OCI-M1 (cell line): ENCODE measurements around the gene SNX1.
"Not testable (repeated sequence)": the region's sequence is repeated elsewhere in the genome, so short reads cannot be mapped to it uniquely, and the experiment has no call there.

Experiments
- DNase-seq: peaks from one replicate; lab custom pipeline; 2025; lab: John Stamatoyannopoulos, UW

Gene SNX1, protein sequence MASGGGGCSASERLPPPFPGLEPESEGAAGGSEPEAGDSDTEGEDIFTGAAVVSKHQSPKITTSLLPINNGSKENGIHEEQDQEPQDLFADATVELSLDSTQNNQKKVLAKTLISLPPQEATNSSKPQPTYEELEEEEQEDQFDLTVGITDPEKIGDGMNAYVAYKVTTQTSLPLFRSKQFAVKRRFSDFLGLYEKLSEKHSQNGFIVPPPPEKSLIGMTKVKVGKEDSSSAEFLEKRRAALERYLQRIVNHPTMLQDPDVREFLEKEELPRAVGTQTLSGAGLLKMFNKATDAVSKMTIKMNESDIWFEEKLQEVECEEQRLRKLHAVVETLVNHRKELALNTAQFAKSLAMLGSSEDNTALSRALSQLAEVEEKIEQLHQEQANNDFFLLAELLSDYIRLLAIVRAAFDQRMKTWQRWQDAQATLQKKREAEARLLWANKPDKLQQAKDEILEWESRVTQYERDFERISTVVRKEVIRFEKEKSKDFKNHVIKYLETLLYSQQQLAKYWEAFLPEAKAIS

DNA sequence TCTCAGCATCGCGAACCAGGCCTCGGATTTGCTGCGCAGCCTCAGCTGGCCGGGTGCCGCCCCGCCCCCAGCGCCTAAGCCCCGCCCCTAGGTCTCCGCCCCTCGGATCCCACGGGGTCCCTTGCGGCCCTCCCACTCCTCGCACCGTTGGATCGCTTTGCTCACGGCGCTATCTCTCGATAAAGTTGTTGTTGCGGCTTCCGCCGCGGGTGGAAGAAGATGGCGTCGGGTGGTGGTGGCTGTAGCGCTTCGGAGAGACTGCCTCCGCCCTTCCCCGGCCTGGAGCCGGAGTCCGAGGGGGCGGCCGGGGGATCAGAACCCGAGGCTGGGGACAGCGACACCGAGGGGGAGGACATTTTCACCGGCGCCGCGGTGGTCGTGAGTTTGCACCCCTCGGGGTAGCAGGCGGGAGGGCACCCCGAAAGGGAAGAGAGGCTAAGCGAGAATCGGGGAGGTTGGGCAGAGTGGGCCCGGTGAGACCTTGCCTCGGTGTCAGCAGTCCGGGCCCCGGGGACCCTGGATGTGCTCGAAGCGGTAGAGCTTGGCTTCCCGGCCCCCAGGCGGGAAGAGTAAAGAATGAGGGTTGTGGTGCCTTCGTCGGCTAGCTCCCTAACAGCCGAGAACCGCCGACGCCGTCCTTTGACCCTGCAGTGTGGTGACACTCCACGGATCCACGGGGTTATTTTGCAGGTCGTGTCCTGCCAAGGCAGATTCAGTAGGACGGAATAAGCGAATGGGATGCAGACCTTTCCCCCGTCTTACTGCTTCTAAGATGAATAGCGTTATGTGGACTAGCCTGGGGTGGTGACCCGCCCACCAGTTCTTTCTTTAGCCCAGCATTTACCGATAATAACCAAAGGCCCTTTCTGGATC is at the start of gene SNX1:
TSS of gene SNX1 (plus strand) at position 188 of the 873 bp plus-strand sequence. CDS start at position 220, 32 bp downstream.
- DNase-seq = peak; percentile 96

DNA sequence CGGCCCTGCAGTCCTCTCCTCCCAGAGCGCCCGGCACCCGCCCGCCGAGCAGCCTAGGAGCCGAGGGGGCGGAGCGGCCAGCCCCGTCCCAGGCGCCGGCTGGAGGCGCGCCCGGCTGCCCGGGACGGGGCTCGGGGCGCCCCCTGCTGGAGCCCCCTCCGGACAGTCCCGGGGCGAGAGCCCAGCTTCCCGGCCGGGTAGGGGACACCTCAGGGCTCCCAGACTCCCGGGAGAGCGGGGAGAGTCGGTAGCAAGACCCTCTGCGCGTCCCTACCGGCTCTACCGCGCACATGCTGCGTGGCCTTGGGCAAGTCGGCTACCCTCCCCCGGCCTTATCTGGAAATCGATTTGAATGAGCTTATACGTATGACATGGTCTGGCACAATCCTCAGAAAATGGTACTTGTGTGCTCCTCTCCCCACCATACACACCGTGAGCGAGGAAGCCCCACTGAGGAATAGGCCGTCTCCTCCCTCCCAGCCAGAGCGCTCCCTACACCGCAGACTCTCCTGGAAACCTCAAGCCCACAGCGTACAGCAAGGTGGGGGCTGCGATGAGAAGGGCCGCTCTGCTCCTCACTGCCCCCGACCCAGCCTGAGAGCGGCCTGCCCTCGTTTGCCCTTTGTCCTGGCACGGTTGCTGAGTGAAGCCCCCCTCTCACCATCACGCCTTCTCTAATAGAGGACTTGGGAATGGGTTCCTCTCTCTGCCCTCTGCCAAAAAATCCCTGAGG is 49.2 kb upstream of the SNX1 start, which contains the start of gene DAPK2:
TSS of gene DAPK2 (minus strand) at position 65 of the 733 bp plus-strand sequence. CDS start 6,224 bp downstream, outside the sequence.
- DNase-seq = peak; percentile 84

DNA sequence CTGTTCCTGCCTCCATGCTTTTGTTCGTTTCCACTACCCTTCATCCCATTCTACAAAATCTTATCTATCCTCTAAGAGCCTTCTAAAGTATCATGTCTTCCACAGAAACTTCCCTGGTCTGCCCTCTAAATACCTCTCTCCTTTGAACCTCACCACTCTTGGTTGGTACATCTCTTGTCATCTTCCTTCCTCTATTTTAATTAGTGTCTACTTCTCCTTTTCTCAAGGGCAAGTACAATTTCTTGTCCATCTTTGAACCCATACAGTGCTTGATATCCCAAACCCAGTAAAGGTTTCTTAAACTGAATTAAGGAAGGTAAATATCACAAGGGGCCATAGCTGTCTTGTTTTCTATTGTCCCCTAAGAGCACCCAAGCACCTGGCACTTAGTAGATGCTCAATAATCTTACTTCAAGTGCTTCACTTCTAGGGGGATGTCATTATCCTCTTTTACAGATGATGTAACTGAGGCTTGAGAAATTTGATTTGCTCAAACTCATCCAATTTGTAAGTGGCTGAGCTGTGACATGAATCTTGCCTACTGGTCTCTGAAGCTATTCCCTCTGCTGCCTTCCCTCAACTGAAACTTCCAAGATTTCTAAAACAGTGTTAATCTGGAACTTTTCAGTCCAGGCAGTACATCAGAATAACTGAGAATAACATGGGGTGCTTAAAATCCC is 46.9 kb upstream of the SNX1 start:
- peak; percentile 23 for DNase-seq

DNA sequence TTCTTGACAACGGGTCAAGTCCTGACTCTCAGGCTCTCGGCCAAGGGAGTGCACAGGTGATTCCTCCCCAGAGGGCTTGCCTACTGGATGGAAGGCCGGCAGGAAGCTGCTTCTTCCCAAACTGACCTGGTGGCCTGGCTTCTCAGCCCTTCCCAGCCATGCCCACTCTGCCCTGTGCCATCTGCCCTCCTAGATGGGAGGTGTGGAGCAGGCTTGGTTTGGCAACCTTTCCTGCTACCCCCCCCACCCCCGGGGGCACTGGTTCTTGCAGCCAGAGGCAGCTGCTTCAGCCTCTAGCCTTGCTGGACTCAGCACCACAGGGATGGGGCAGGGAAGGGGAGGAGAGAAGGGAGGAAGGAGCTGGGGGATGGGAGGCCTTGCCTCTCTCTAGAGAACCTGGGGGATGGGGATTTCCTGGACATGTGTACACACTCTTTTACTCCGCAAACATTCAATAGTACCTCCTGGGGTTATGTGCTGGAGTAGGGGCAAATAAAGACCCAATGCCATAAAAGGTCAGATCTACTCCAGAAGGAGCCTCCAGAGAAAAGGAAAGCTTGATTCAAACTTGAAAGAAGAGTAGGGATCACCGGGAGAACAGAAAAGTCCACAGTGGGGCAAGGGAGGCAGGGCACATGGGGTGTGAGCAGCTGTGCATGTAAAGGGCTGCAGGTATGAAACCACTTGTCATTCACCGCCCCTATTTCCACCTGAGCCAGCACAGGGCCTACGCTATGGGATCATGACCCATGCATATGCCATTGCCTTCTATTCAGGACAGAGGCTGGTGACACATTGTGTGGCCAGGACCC is 45.3 kb upstream of the SNX1 start:
- DNase-seq = no peak

DNA sequence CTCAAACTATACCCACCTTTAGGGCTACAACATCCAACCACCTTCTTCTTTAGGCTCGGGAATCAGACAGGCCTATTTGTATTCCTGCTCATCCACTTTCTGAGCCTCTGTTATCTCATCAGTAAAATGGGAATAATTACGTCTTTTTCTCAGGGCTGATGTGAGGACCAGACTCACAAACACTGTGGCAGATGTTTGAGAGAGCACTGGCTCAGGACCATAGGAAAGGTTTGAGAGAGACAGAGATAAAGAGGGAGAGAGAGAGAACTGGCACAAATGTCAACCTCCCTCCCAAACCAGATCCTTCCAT is 44.7 kb upstream of the SNX1 start:
- no peak for DNase-seq

DNA sequence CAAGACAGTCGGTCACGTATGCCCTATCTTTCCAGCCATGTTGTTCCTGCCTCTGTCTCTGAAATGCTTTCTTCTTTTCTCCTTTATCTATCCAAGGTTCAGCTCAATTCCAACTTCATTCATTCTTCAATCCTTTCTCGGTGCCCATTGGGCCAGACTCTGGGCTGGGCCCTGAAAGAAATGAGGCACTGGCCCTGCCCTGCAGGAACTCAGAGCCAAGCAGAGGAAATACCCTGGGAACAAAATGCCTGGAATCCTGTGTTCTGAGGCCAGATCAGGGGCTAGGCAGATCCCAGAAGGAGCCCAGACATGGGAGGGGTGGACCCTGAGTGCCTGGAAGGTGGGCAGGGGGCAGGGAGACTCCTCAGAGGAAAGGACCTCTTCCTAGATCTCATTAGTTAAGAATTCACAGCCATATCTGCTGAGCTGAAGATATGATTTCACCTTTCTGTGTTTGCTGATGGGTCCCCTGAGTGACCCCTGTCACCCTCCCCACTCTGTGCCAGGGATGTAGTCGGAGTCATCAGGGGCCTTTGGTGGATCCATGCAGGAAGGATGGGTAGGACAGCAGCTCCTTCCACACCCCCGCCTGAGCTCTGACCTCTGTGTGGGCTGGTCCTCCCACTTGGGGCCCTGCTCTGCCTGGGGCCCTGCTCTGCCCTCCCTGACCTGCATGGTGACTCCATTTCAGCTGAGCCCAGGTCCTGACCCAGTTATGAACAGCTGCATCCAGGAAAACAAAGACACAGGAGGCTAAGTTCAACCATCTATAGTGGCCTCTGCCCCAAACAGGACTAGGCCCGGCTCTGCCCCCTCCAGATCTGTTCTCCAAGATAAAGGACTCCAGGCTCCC is 44.1 kb upstream of the SNX1 start:
- DNase-seq = no peak

DNA sequence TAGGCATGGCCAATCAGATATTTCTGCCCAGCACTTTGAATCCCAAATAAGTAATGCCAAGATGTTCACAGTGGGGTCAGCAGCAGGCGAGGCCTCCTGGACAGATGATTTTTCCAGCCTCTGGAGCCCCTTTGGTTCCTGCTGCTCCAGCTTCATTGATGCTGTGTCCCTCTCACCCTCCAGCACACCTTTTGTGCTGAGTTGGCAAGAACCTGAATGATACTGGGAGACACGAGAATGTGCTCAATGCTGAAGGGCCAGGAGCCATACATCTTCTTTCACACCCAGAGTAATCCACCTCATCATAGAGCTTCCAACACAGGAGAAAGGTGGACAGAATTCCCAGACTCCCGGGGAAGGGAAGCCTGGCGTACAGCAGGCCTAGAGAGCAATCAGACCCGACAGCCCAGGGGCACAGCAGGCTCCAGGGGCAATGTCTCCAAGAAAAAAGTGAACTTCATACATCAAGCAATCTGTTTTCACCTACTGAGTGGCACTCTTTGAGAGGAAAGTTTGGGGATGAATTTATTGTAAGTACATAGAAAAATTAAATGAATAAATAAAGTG is 42.8 kb upstream of the SNX1 start:
- no peak for DNase-seq

DNA sequence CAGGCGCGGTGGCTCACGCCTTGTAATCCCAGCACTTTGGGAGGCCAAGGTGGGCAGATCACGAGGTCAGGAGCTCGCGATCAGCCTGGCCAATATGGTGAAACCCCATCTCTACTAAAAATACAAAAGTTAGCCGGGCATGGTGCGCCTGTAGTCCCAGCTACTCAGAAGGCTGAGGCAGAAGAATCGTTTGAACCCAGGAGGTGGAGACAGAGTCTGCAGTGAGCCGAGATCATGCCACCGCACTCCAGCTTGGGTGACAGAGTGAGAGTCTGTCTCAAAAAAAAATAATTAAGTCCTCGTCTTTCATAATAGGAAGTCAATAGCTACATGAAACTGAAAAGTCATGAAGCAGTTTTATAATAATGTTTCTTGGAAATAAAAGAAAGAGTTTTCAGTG is 42.1 kb upstream of the SNX1 start:
- DNase-seq = not testable (repeated sequence)

DNA sequence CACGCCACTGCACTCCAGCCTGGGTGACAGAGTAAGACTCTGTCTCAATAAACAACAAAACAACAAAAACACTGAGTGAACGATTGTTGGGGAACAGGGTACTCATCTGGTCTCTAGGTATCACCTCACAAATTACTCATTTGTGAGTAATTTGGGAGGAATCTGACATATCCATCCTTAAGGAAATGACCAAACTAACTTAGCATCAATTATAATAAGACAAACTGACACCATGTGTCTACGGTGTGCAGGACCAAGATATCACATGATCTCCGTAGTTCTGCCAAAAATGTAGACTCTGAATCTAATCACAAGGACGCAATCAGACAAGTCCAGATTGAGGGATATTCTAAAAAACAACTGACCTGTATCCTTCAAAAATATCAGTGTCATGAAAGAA is 37.5 kb upstream of the SNX1 start:
- no peak for DNase-seq

DNA sequence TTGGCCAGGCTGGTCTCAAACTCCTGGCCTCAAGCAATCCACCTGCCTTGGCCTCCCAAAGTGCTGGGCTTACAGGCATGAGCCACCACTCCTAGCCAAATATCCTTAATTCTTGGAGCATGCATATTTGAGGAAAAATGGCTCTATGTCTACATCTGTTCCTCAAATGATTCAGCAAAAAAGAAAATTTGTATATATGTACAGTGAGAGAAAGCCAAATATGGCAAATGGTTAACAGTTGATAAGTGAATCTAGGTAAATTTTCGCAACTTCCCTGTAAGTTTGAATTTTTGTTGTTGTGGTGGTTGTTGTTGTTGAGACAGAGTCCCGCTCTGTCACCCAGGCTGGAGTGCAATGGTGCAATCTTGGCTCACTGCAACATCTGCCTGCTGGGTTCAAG is 36.7 kb upstream of the SNX1 start:
- DNase-seq = peak; percentile 37

DNA sequence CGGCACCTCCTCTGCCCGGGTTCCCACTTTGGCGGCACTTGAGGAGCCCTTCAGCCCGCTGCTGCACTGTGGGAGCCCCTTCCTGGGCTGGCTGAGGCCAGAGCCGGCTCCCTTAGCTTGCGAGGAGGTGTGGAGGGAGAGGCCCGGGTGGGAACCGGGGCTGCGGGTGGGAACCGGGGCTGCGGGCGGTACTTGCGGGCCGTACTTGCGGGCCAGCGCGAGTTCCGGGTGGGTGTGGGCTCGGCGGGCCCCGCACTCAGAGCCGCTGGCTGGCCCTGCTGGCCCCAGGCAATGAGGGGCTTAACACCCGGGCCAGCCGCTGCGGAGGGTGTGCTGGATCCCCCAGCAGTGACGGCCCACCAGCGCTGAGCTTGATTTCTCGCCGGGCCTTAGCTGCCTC is 35.1 kb upstream of the SNX1 start:
- no peak for DNase-seq

DNA sequence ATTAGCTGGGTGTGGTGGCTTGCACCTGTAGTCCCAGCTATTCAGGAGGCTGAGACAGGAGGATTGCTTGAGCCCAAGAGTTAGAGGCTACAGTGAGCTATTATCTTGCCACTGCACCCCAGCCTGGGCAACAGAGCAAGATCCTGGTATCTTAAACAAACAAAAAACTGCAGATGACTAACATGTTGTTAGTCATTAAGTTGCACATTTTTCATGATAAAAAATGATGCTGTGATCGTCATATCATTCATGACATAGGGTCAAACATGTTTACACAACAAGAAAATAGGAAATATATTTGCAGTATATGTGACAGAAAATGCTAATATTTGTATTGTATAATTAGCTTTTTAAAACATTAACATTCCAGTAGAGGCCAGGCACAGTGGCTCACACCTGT is 29.3 kb upstream of the SNX1 start:
- no peak for DNase-seq

DNA sequence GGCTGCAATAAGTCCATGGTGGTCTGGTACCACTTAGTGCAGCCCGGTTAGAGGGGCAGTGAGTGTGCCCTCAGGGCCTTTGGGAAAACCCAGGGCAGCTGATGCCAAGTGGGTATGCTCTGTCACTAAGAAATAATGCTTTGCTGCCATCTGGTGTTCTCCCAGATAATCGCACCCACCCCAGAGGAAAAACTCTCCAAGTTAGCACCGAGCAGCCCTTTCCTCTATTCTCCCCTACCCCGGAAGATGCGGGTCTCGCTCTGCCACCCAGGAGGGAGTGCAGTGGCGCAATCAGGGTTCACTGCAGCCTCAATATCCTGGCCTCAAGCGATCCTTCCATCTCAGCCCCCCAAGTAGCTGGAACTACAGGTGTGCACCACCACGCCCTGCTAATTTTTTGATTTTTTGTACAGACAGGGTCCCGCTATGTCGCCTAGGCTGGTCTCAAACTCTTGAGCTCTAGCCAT is 28.2 kb upstream of the SNX1 start:
- peak; percentile 82 for DNase-seq

DNA sequence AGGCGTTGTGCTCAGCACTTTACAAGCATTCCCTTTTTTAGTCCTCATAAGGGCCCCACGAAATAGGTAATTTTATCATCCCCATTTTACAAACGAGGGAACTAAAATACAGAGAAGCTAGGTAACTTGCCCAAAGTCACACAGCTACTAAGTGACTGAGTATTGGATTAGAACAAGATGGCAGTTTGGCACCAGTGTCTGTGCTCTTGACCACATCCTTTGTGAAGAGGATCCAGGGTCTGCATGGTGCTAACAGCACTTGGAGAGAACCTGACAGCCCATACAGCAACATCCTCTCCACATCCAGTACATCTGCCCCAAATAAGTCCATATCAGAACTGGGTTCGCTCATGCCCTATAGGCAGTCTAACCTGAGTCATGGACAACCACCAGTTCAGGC is 27.6 kb upstream of the SNX1 start:
- no peak for DNase-seq

DNA sequence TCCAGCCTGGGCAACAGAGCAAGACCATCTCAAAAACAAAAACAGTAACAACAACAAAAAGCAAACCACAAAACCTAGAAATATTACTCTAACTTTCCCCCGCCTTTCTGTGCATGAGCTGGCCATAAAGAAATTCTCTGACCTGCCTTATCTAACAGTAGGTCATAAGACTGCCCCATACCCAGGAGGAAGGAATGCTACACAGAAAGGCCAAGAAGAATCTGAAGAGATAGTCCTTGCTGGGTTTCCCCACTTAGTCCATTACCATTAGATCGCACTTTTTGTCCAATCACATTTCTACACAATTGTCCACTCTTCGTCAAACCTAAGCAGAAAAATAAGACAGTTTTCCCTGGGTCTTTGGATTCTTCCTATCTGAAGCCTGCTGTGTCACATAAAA is 25.7 kb upstream of the SNX1 start:
- peak; percentile 33 for DNase-seq

DNA sequence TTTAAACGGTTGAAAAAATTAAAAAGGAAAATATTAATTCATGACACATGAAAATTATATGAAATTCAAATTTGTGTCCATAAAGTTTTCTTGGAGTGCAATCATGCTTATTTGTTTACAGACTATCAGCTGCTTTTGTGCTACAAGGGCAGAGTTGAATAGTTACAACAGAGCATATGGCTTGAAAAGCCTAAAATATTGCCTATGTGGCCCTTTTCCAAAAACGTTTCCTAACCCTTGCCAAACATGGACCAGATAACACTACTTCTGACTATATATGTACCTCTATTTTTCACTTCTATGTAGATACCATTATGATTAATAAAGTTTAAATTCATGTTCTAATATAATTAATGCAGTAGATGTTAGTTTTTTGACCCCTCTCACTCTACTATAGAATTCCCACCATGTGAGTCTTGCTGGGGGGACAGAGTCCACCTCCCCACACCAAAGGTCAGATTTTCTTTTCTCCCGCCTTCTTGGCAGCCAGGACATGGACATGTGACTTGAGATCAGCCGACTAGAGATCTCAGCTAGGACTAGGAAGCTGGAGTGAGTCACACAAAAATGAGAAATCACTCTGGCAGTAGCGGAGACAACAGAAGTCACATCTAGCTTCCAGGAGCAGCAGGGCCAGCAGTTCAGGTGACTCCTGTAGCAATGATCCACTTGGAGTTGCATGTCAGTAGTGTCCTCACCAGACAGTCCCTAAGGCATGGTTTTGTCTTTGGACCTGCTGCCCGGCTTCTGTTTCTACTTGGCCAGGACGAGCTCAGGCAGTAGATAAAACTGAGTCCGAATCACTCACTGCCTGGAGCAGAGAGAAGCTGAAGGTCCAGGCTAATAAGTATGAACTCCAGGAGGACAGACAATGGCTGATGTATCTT is 24.6 kb upstream of the SNX1 start:
- DNase-seq = peak; percentile 17

DNA sequence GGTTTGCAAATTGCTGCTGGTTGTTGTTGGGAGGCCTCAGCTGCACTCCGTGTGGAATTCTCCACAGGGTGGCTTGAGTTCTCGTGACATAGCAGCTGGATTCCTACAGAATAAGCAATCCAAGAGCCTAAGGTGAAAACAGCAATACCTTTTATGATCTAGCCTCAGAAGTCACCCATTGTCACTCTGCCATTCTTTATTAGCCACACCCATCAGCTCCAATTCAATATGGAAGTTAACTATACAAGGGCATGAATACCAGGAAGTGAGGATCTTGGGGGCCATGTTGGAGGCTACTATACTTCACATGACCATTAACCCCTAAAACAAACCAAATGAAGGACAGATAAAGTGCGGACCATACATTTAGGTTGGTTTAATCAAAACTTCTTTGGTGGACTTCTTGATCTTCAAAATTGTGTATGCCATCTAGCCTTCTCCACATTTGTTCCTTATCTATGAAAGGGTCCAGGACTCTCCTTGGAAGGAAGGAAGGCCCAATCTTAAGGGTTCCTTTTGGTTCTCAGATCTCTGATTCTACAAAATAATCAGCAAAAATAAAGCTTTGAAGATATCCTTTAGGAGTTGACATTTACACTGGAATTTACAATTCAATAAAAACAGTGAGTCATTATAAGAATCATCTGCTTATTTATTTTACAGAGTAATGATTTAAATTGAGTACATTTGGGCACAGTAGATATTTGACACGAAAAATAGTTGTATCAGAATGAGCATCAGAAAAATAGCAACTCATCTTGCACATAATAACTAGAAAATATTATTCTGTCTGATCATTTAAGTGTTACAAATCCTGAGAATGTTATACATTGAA is 23.6 kb upstream of the SNX1 start:
- DNase-seq = no peak
